Right lobe of liver (tissue), 4 donors: ENCODE results near the gene SPI1.

ENCODE experiments used
- POLR2A ChIP-seq: fragments of 450-650 bp; IDR thresholded peaks from one replicate; pipeline ENCODE4 v1.6.1; 2017; ENCODE audit warnings: antibody characterized with exemption, mild to moderate bottlenecking
- TF ChIP-seq, protein P1 (sequence below), 4 donors: fragments of 200-600 bp in 3 of 4; fragments of 450-650 bp in 1 of 4; IDR thresholded peaks; one replicate each; pipeline versions ENCODE4 v1.5.1 to v1.8.0; 2016 to 2022; ENCODE audit warnings: antibody characterized with exemption in 4 of 4, mild to moderate bottlenecking in 2 of 4
- donor health status: DM: no; HTN: no; CAD: no.
- donor health status: DM: no; HTN: no; CAD: no.
- donor health status: DM: no; HTN: yes; CAD: no.

DNA sequence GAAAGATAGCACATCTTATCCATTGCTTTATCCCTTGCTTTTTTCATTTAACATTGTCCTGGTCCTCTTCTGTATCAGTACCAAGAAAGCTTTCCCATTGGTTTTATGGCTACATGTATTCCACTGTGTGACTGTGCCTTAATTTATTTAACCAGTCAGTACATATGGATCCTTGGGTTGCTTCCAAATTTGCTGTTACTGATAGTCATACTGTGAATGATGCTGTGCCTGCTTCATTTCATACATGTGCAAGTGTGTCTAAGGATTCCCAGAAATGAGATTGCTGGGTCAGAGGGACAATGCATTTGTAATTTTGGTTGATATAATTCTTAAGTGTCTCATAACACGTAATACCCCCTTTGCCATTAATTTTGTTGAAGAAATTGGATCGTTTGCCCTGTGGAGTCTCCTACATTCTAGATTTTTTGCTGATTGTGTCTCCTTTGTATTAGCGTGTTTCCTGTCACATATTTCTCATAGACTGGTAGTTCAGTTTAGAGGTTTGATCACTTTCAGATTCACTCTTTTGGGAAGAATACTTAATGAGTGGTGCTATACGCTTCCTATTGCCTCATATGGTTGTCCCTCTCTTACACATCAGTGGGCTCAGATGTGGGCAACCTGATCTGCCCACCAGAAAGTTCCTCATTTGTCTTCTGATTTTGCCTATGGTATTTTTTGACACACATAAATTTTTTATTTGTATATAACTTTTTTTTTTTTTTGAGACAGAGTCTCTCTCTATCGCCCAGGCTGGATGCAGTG is 61.1 kb downstream of the SPI1 start:
- TF ChIP-seq, protein P1, sequence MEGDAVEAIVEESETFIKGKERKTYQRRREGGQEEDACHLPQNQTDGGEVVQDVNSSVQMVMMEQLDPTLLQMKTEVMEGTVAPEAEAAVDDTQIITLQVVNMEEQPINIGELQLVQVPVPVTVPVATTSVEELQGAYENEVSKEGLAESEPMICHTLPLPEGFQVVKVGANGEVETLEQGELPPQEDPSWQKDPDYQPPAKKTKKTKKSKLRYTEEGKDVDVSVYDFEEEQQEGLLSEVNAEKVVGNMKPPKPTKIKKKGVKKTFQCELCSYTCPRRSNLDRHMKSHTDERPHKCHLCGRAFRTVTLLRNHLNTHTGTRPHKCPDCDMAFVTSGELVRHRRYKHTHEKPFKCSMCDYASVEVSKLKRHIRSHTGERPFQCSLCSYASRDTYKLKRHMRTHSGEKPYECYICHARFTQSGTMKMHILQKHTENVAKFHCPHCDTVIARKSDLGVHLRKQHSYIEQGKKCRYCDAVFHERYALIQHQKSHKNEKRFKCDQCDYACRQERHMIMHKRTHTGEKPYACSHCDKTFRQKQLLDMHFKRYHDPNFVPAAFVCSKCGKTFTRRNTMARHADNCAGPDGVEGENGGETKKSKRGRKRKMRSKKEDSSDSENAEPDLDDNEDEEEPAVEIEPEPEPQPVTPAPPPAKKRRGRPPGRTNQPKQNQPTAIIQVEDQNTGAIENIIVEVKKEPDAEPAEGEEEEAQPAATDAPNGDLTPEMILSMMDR (IDR thresholded peaks at IDR 0.05) = no peak
- TF ChIP-seq POLR2A = no peak
